ENCODE results near the gene DNAH8.

GRCh38 chr6:38997128-38997761, 282.1 kb downstream of the DNAH8 start:
- TF ChIP-seq CTCF (IDR thresholded peaks at IDR 0.05; ENCODE audit: extremely low read depth in 1 of 2, insufficient read depth in 1 of 2, low read depth in 1 of 2, low read length in 2 of 2) (peak; percentile 37 to 67), MAX (IDR thresholded peaks at IDR 0.05; ENCODE audit: insufficient read depth, insufficient read length) (no peak), POLR2A (IDR thresholded peaks at IDR 0.05; ENCODE audit: low read depth, low read length) (no peak), EZH2 (IDR thresholded peaks at IDR 0.05; ENCODE audit: borderline replicate concordance, low read depth, low read length, severe bottlenecking) (no peak), POLR2AphosphoS5 (IDR thresholded peaks at IDR 0.05; ENCODE audit: insufficient read depth, low read depth, low read length) (no peak), MYC (IDR thresholded peaks at IDR 0.05; ENCODE audit: low read depth, low read length) (no peak), JUN (IDR thresholded peaks at IDR 0.05; ENCODE audit: borderline replicate concordance, insufficient read depth, insufficient read length, low read depth) (no peak), FOS (IDR thresholded peaks at IDR 0.05; ENCODE audit: borderline replicate concordance, insufficient read depth, low read length) (no peak)
